K562 (cell line): ENCODE data around the gene ANO2. TPM values are rescaled to one million over a fixed set of nuclear protein-coding genes. Genes with fewer than 3 reads are reported as not detected.

Source experiments
- ELF2 ChIP-seq: fragments of 250-450 bp; sonication (Bioruptor Pico); IDR thresholded peaks from 2 replicates; pipeline ENCODE4 v1.5.0; 2021; ENCODE audit warnings: mild to moderate bottlenecking
- GTF2E2 ChIP-seq: fragments of 200-800 bp; sonication (Bioruptor generic); IDR thresholded peaks from 2 replicates; pipeline ENCODE4 v1.6.1; 2016; ENCODE audit warnings: missing genetic modification characterization, missing compliant biosample characterization
- RBFOX2 ChIP-seq: fragments of 200-400 bp; formaldehyde crosslinking; IDR thresholded peaks from 2 replicates; pipeline ENCODE4 v1.6.1; 2017; ENCODE audit warnings: low read depth, mild to moderate bottlenecking, low read length, moderate library complexity
- ZBTB7A ChIP-seq: IDR thresholded peaks from 2 replicates; pipeline ENCODE4 v1.6.1; 2011; ENCODE audit warnings: low read depth, mild to moderate bottlenecking, low read length, moderate library complexity, borderline replicate concordance; ENCODE audit not compliant: control insufficient read depth
- polyA plus RNA-seq, 8 experiments: library from polyadenylated mRNA; depleted of rRNA in 4 of 8; stranded (reverse) in 5 of 8; unstranded in 3 of 8; fragments of >200 nt; fragmentation: Nextera tagmentation in 2 of 8; fragmentation: Illumina TruSeq in 1 of 8; extraction: Ambion mirVana in 2 of 8; extraction: Trizol in 1 of 8; gene quantifications; 2 replicates each; pipeline versions ENCODE4 v1.2.1 to v1.2.3, GENCODE V29; 2011 to 2014; ENCODE audit warnings: inconsistent platforms in 1 of 8, missing spikeins in 1 of 8
- total RNA-seq, 7 experiments: library from RNA; depleted of rRNA in 6 of 7; stranded (reverse); fragments of >200 nt in 6 of 7; fragmentation: Illumina TruSeq in 2 of 7; extraction: Trizol in 2 of 7; gene quantifications; 2 replicates each; pipeline versions ENCODE4 v1.2.1 to v1.2.3, GENCODE V29; 2011 to 2021; ENCODE audit warnings: low replicate concordance in 1 of 7
- TF ChIP-seq, protein P1 (sequence below): fragments of 250-450 bp; sonication (Bioruptor Pico); IDR thresholded peaks from 2 replicates; pipeline ENCODE4 v1.8.0; 2022; ENCODE audit warnings: inconsistent platforms
- TF ChIP-seq, protein P2 (sequence below), 2 experiments: fragments of 450-650 bp; IDR thresholded peaks; 2 replicates each; pipeline ENCODE4 v1.6.1; 2018; ENCODE audit warnings: mild to moderate bottlenecking in 2 of 2, low read depth in 1 of 2; ENCODE audit not compliant: partially characterized antibody in 2 of 2
- TF ChIP-seq, protein P3 (sequence below): fragments of 450-650 bp; formaldehyde crosslinking; IDR thresholded peaks from 2 replicates; pipeline ENCODE4 v1.4.0; 2022; ENCODE audit warnings: missing genetic modification characterization

Gene ANO2
- total and polyA plus RNA-seq, 9 of the 15 experiments (the other 6 are each of a cell fraction or from before 2014, with no cell fraction given), result 0.64 TPM; not detected in 8

DNA sequence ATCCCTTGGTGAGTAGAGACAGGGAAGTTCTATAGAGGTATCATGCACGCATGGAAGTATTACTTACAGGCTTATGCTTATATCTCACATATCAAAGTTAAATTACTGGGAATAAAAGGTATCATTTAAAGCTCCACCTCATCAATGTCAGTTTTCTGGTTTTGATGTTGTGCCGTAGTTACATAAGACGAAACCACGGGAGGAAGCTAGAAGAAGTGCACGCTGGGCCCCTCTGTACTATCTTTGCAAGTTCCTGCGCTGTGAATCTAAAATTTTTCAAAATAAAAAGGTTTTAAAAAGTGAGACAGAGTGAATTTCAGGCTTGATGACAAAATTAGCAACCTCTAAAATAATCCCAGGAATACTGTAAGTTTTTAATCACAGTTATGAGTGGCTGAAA, 198.1 kb downstream of the ANO2 start (continued):
- TF ChIP-seq ELF2 (CRISPR knock-in tag) (no peak), GTF2E2 (tag) (no peak), ZBTB7A (no peak), RBFOX2 (no peak)
- TF ChIP-seq, protein P1, sequence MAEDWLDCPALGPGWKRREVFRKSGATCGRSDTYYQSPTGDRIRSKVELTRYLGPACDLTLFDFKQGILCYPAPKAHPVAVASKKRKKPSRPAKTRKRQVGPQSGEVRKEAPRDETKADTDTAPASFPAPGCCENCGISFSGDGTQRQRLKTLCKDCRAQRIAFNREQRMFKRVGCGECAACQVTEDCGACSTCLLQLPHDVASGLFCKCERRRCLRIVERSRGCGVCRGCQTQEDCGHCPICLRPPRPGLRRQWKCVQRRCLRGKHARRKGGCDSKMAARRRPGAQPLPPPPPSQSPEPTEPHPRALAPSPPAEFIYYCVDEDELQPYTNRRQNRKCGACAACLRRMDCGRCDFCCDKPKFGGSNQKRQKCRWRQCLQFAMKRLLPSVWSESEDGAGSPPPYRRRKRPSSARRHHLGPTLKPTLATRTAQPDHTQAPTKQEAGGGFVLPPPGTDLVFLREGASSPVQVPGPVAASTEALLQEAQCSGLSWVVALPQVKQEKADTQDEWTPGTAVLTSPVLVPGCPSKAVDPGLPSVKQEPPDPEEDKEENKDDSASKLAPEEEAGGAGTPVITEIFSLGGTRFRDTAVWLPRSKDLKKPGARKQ (CRISPR knock-in tag), result no peak
- TF ChIP-seq, protein P2, sequence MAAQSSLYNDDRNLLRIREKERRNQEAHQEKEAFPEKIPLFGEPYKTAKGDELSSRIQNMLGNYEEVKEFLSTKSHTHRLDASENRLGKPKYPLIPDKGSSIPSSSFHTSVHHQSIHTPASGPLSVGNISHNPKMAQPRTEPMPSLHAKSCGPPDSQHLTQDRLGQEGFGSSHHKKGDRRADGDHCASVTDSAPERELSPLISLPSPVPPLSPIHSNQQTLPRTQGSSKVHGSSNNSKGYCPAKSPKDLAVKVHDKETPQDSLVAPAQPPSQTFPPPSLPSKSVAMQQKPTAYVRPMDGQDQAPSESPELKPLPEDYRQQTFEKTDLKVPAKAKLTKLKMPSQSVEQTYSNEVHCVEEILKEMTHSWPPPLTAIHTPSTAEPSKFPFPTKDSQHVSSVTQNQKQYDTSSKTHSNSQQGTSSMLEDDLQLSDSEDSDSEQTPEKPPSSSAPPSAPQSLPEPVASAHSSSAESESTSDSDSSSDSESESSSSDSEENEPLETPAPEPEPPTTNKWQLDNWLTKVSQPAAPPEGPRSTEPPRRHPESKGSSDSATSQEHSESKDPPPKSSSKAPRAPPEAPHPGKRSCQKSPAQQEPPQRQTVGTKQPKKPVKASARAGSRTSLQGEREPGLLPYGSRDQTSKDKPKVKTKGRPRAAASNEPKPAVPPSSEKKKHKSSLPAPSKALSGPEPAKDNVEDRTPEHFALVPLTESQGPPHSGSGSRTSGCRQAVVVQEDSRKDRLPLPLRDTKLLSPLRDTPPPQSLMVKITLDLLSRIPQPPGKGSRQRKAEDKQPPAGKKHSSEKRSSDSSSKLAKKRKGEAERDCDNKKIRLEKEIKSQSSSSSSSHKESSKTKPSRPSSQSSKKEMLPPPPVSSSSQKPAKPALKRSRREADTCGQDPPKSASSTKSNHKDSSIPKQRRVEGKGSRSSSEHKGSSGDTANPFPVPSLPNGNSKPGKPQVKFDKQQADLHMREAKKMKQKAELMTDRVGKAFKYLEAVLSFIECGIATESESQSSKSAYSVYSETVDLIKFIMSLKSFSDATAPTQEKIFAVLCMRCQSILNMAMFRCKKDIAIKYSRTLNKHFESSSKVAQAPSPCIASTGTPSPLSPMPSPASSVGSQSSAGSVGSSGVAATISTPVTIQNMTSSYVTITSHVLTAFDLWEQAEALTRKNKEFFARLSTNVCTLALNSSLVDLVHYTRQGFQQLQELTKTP (IDR thresholded peaks at IDR 0.05; ENCODE audit: low read depth in 1 of 2, partially characterized antibody in 2 of 2), result no peak
- TF ChIP-seq, protein P3, sequence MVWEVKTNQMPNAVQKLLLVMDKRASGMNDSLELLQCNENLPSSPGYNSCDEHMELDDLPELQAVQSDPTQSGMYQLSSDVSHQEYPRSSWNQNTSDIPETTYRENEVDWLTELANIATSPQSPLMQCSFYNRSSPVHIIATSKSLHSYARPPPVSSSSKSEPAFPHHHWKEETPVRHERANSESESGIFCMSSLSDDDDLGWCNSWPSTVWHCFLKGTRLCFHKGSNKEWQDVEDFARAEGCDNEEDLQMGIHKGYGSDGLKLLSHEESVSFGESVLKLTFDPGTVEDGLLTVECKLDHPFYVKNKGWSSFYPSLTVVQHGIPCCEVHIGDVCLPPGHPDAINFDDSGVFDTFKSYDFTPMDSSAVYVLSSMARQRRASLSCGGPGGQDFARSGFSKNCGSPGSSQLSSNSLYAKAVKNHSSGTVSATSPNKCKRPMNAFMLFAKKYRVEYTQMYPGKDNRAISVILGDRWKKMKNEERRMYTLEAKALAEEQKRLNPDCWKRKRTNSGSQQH (CRISPR knock-in tag), result no peak
